Measurements from ENCODE around the gene TMEM115.
A peak's percentile ranks its signal among the peaks of the same experiment; 100 is the strongest.

TMEM115 gene, protein sequence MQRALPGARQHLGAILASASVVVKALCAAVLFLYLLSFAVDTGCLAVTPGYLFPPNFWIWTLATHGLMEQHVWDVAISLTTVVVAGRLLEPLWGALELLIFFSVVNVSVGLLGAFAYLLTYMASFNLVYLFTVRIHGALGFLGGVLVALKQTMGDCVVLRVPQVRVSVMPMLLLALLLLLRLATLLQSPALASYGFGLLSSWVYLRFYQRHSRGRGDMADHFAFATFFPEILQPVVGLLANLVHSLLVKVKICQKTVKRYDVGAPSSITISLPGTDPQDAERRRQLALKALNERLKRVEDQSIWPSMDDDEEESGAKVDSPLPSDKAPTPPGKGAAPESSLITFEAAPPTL

DNA sequence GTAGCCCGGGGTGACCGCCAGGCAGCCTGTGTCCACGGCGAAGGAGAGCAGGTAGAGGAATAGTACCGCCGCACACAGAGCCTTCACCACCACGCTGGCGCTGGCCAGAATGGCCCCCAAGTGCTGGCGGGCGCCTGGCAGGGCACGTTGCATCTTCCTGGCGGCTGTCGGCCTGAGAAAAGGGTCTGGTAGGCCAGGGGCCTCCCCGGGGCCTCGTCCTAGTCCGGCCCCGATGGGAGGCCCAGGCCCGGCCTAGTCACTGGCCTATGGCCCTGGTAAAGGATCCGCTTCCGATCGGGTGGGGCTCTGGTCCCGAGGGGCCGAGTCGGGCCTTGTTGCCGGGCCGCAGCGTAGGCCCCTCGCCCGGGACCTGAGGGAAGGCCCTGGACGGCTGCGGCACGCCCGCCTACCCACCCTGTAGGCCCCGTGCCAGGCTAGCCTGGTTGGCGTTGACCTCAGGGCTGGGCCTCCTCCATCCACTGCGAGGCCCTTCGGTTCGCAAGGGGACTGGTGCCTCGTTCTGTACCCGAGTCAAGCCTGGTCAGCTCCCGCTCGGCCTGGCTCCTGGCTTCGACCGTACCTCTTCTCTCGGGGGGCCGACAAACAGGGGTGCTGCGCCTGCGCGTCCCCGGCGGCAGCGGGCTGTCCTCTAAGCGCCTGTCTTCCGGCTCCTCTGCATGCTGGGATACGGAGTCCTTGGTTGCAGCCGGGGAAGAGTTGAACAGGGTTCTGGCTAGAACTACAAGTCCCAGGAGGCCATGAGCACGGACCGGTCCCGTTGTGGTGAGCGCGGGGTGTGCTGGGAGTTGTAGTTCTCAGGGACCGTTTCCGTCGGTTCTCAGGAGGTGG lies at the start of gene TMEM115:
TMEM115 (minus strand) TSS at position 611 of the 849 bp plus-strand sequence; CDS start at position 153, 458 bp downstream.
- peak; percentile 99 for DNase-seq

DNA sequence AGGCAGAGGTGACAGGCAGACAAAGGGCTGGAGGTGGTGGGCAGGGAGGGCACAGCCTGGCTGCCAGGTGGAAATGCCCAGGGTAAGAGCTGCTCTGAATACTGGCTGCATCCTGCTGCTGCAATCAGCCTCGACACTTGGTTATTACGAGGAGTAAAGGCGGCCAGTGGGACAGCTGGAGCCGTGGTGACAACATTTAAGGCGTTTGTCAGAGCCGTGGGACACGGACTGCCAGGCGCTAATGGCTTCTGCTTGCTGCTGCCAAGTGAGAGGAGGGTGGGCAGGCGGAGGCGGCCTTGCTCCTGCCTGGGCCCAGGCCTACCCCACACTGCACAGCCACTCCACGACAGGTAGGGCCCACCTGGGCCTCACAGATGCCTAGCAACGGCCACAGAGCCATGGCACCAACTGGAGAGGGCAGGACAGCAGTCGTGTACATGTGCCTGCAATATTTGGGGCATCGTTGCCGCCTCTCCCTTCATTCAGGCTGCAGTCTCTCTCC lies 49.2 kb upstream of the TMEM115 start:
- DNase-seq, result no peak

DNA sequence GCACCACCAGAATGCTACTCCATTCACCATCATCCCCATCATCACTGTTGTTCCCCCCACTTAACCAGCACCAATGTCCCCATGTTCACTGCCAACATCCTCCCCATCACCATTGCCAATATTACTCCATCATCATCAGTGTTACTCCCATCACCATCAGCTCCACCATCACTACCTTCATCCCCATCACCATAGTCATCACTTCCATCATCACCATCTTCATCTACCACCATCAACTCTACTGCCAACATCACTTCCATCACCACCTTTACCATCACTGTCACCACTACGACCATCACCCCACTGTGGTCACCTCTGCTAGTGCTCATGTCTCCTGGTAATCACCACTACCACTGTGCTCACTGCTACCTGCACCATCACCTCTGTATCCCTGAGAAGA lies 47.2 kb upstream of the TMEM115 start:
- no peak for DNase-seq

DNA sequence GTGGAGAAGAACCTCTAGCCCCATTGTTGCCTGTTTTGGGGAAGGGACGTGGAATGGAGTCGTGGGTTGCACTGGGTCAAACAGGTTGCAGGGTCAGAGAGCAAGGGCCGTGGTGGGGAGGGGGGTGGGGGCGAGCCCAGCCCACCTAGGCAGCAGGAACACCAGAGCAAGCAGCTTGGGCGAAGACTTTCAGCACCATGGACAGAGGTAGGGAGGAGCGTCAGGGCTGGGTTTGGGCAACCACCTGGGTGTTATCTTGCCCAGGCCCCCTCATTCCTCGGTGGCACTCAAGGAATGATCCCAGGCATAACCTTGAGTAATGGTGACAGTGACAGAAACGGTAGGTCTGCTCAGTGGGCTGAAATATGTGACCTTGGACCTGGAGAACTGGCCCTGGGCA lies 45.9 kb upstream of the TMEM115 start:
- DNase-seq, result no peak

DNA sequence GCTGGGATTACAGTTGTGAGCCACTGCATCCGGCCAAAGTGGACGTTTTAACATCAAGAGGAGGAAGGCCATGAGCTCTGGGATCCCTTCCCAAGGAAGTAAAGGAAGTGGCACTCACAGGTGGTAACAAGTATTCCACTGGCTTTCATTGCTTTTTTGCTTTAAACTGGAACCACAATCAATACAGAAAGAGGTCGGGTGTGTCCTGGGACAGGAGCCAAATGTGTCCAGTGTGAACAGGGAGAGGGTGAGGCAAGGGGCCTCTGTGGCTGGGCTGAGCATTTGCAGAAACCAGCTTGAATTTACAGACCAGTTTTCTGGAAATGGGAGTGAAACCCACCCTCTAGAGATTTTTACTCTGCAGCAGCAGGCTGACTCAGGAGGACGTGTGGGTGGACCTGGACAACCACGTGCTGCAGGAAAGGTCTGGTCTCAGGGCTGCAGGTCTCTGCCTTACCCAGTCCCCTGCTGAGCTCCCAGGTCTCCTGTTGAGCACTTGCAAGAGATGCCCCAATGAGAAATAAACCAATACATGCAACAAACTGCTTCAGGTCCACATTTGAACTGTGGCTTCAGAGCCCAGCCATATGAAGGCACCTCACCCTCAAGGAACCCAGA lies 42.8 kb upstream of the TMEM115 start:
- no peak for DNase-seq

DNA sequence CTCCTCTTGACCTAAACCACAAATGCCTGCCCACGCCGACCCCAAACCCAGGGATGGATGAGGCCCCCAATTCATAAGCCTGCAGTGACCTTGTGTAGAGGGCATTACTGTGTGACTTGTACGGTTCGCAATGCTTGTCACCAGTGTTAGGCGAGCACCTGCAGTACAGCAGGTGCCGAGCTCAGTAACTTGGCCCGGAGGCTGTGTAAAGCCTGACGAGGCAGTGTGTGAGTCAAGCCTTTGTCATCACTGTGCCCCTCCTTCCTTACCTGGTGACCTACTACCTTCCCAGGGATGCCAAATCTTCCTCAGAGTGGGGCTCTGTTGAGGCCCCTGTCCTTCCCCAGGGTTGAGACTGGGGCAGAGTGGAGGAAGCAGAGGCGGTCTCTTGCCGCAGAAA lies 37.2 kb upstream of the TMEM115 start:
- DNase-seq, result no peak

DNA sequence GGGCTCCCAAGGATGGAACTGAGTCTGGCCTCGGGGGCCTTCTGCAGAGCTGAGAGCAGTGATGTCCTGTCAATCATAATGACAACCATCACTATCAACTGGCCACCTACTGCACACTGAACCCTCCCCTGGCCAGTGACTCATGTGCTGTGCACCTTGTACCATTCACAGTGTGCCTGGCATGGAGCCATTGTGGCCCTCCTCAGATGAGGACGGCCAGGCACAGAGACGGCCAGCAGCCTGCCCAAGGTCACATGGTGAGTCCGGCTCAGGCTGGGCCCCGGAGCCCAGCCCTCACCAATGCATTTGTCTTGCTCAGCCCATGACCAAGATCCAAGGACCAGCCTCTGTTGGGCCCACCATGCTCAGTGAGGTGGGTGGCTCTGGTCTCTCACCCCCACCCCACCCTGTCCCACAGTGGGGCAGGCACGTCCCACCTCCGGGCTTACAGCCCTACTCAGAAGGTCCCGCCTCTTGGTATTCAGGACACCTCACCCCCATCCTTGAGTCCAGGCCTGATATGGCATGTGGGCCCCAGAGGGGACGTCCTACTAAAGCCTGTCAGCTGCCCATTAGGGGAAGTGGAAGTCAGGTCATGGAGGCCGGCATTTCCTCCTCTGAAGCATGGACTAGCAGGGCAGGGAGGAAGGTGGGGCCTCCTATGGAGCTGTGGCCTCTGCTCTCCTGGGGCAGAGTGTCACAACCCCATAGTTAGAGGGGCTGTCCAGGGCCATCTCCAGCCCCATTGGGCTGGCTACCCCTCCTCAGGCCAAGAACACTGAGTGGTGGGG lies 35.9 kb upstream of the TMEM115 start:
- DNase-seq, result no peak

DNA sequence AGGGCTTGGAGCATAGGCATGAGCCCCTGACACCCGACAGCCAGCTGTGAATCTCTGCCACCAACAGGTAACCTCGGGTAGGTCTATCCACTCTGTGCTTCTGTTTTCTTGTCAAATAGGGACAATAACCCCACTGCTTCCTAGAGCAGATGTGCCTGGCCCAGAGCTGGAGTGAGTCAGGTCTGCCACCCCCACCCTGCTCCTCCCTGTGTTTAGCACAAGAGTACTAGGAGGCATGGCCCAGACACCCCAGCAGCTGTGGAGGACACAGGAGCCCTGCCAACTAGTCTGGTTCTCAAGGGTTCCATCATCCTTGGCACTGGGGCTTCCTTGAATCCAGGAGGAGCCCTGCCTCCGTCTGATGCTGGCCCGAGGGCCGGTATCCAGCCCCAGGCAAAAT lies 33.7 kb upstream of the TMEM115 start:
- DNase-seq, result no peak

DNA sequence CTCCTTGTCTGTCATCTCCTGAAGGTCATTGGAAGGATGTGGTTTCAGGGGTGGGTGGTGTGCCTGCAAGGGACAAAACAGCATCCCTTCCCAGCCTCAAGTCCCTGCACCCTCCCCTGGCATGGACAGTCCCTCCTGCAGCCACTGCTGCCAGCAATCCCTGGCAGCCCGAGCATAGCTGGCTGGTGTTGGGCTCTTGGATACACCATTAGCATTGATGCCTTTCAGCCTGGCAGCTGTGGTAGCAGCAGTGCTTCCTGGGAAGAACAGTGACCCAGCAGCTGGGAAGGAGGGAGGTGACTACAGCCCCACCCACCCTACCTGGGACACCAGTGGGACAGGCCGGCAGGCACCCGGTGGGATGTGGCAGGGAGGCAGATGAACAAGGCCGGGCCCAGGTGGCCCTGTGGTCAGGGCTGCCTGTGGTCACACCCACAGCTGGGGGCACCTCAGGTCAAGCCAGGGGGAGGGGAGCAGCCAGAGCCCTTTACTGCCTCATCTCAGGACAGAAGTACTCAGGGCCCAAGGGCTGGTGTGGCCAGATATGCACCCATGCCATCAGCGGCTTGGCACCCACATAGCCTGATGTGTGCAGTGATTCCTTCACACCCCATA lies 32.9 kb upstream of the TMEM115 start:
- DNase-seq, result no peak

DNA sequence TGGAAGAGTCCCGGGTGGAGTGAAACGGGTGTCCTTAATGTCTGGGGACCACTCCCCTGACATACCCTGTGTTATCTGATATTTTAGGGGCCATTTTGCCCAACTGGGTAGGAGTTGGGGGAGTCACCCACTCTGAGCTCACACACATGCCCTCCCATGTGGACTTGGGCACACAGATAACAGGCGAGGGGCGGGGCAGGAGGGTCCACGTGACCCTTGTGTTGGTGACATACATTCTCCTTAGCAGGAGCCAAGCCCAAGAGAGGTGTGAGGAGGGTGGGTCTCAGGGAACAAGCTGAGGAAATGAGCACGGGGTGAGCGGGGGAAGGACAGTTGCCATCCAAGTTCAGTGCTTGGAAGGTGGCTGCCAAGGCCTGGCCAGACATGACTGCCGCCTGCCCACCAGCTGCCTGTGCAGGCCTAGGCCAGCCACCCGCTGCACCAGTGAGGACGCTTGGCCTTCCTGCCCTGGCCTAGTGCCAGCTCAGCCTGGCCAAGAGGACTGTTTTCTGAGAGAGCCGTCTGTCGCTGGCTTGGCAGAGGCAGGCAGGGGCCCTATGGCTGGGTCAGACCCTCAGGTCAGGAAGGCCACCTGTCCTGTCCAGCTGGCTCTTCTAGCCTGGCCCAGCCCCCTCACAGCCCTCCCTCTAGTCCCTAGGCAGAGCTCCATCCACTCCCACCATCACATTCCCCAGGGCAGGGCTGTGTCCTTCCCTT lies 31.3 kb upstream of the TMEM115 start:
- peak; percentile 85 for DNase-seq

DNA sequence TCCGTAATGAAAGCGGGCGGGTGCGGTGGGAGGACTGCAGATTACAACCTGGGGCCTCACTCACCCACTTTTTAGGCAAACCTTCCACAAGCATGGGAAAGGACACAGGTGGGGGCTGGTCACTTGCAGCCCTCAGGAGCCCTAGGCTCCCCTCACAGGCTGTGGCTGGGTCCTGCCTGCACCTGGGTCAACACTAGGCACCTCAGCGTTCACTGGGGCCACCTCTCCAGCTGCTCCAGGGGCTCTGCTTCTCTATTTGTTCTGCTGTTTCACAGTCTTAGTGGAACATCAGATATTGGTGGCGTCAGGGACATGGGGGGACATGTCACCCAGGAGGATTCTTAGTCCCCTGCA lies 30.1 kb upstream of the TMEM115 start:
- no peak for DNase-seq

DNA sequence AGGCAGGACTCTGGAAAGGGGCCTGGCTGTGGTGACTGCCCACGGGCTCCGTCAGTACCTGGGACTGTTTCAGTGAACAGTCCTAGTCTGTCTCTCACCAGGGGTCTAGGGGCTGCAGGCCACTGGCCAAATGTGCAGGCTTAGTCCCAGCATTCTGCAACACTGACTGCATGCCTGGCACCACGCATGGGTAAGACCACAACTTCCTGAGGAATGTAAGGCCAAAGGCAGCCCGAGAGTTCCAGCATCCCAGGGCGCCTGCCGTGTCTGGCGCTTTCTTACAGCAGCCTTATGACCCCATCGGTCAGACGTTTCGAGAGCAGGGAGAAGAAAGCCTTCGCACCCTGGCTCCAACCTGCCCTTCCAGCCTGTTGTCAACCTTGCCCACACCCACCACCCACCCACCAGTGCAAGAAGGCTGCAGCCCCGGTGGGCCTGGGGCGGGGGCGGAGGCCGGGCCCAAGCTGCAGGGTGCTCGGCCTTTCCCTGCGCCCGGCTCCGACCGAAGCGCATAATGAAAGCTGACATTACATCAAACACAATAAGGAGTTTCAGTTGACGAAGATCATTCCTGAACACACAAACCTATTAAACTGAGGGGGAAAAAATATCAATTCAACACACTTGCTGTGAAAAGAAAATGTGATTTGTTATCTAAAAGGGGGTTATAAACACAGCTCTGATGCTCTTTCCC lies 29.5 kb upstream of the TMEM115 start:
- DNase-seq, result no peak

DNA sequence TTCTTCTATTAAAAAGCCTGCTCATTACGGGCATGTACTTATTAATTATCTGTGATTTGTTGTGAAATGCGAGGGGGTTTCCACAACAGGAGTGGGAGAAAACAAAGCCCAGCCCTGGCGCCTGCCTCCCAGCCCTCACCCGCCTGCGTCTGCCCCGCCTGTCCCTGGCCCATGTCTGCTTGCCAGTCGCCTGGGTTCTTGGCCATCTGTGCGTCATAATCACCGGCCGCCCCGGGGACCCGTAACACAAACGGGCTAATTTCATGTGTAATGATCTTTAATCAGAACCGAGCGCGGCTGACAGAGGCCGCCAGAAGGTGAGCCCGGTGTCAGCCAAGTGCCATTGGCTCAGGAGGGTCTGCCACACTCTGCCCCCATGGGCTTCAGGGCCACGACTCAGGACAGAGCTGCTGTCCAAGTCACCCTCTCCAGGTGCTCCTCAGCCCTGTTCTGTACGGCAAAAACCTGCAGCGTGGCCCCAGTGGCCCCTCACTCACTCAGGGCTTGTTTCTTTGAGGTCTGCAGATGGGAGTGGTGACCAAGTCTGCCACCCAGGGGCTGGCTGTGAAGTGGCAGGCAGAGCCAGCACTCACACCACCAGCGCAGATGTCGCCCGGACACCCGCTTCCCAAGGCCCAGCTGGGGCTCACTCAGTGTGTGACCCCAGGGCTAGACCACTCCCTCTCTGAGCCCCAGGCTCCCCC lies 28.8 kb upstream of the TMEM115 start:
- DNase-seq, result no peak

DNA sequence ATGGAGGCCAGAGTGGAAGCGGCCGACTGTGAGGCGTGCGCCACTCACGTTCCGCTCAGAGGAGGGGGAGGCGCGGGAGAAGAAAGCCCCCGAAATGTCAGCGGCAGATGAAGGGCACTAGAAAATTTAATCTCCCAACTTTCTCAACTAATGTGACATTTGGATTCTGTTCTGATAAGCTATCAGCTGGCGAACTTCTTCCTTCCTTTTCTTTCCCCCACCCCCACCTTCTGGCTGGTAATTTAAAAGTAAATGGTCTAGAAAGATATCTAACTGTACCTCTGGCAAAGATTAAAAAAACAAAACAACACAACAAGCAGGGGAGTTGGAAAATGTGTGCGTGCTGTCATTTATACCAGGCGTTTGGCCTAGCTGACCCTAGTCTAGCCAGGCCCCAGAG lies 26.4 kb upstream of the TMEM115 start:
- DNase-seq, result no peak

DNA sequence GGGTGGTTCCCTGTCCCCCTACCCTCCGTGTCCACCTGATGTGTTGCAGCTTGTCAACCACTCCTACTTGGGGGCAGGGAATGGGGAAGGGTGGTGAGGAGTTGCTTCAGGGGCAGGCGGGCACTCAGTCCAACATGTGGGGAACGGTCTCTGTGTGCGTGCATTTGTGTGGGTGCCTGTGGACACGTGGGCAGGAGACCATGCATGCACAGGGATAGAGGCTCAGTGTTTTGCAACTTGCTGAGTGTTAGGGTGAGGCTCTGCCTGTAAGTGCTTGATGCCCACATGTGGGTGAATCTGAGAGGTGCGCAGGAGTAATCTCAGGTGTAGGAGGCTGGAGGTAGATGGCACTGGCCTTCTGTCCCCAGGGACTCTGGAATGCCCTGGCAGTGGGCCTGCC lies 24.4 kb upstream of the TMEM115 start:
- DNase-seq, result no peak

DNA sequence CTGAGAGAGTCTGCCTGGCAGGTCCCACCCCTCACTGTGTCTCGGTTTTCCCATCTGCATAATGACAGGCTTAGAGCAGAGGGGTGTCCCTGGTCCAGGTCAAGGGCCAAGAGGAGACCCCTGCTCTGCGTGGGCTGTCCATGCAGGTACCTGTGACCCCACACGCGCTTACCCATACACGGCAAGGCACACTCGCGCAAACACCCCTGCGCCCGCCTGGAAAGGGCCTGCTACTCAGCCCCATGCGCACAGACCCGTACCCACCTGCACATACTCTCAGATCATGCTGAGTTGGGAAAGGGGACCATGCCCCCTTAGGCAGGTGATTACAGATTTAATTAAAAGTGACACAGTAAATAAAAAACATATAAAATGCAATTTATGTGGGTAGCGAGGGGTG lies 23.4 kb upstream of the TMEM115 start:
- no peak for DNase-seq

DNA sequence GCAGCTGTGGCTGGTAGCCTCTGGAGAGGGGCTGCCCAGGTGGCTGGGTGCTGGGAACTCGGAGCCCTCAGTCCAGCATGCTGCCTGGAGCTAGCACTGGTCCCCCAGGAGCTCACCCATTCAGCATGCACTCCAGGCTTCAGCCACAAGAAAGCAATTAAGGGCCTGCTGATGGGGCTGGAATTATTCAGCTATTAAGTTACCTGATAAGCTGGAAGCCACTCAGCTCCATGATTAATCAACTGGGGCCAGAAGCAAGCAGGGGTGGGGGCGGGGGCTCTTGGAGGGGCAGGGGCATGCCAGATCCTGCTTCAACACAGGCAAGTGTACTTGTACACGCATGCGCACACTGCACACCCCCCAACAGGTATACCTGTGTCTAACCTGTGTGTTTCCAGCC lies 22.1 kb upstream of the TMEM115 start:
- no peak for DNase-seq

DNA sequence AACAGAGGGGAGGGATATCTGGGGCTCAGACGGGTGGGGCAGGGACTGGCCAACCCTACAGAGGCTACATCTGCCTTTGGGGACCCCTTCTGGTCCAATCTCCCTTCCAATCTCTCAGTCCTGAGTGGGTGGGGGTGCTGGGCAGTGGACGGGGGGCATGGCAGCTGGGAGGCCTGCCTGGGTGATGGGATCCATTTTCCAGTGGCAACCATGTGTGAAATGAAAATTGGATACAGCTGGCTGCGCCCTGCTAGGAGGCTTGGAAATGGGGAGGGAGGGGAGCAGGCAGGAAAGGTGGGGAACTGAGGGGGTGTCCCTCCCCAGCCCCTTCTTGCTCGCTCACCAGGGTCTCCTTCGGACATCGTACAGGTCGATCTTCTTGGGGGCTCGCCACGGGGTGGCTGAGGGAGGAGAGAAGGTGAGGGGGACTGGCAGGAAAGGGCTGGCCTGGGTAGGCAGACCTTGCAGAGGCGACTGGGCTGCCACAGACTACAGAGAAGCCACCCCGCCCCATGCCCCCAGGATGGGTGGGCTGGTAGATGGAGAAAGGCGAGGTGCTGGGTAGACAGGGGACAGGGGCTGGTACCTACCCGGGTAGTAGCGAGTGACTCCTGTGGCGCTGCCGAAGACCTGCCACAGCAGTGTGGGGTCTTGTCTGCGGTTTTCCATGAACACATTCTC lies 21.2 kb upstream of the TMEM115 start:
- DNase-seq, result no peak

DNA sequence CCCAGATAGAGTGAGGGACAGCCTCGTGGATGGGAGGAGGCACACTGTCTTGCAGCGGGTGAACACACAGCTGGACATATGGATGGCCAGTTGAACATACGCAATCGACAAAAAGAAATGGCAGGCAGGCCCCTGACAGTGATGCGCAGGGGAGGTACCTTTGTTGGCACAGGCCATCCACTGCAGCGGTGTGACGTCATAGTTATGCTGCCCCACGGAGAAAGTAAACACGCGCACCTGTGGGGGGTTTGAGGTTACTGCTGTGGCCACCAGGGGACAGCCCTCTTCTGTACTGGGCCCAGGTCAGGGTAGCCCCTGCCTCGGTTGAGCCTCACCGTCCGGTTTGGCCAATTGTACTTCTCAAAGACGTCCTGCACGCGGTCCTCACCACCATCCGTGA lies 19.4 kb upstream of the TMEM115 start:
- no peak for DNase-seq

DNA sequence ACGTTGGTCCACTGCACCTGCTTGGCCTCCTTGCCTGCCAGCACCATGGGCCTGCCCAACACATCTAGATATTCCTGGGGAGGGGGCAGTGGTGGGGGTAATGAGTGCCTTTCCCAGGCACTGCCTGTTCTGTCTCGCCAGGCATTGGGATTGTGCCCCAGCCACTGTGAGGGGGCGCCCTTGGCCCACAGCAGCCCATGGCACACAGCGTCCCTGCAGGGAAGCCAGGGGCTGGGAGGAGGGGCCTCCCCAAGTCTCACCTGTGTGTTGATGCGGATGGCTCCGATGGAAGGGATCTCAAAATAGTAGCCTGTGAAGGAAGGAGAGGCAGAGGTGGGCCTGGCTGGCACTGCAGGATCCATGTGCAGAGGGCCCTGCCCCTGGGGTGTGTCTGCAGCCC lies 18.7 kb upstream of the TMEM115 start:
- no peak for DNase-seq
